ENCODE measurements around the gene WDR18. TPM values are rescaled to one million over a fixed set of nuclear protein-coding genes. Genes with fewer than 3 reads are reported as not detected.

WDR18 gene
- total RNA-seq, 1 donor from 2014 or later, result 65.4 TPM

DNA sequence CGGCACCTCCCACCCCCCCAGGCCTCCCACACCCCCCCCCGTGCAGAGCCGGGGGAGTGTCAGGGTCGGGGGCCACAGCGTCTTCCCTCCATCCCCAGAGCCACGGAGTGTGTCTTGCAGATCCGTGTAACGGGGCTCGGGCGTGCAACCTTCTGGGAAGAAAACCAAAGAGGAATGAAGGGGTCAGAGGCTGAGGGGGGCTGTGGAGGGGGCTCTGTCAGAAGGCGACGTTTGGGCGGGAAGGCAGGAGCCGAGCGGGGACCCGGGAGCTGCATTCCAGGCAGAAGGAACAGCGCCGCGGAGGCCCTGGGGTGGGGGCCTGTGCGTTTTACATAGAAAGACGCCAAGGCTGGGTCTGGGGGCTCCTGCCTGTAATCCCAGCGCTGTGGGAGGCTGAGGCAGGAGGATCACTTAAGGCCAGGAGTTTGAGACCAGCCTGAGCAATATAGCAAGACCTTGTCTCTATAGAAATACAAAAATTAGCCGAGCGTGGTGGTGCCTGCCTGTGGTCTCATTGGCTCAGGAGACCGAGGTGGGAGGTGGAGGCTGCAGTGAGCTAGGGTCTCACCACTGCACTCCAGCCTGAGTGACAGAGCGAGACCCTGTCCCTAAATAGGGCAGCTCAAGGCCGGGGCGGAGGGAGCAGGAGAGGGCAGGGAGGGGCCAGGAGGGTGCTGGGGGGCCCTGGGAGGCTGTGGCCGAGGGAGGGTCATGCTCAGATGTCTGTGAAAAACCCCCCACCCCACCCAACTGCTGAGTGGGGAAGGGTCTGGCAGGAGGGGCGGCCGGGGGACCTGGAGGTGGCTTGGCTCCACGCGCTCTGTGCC lies 30.5 kb upstream of the WDR18 start:
- no peaks in the 10 kb centered on the region for H3K9me3 Mint-ChIP-seq
- peak overlapping the region; percentile 93 for H3K27ac Mint-ChIP-seq
- no peaks in the 10 kb centered on the region for H3K36me3 Mint-ChIP-seq
- no peaks in the 10 kb centered on the region for H3K27me3 Mint-ChIP-seq
- peaks cover 13% of the 10 kb centered on the region for H3K4me1 Mint-ChIP-seq (ENCODE audit: unreplicated experiment)
- peak overlapping the region; percentile 77 for H3K4me3 Mint-ChIP-seq
- DNase-seq (ENCODE audit: extremely low spot score, unreplicated experiment), result no peak
- no peak for TF ChIP-seq CTCF (conservative IDR thresholded peaks at IDR 0.05)

DNA sequence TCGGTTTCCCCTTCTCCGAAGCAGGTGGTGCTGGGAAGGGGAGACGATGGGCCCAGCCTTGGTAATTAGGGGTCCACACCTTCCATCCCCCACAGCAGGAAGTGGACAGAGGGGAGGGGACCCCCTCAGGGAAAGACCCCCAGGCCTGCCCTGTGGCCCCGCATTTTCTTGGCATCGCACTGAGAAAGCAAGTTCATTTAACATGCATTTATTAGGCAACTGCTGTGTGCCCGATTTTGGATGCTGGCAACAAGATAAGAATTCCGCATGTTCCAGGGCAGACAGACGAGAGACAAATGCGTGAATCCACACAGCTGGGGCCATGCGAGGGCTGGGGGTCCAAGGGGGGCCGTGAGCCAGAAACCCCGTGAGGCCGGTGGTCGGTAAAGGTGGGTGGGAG lies 29.9 kb upstream of the WDR18 start:
- no peak for TF ChIP-seq CTCF (conservative IDR thresholded peaks at IDR 0.05)
- no peak for DNase-seq (ENCODE audit: extremely low spot score, unreplicated experiment)
- H3K27ac Mint-ChIP-seq, result peak overlapping the region; percentile 93

GRCh38 chr19:954672-955494 lies 29.3 kb upstream of the WDR18 start:
- H3K27me3 Mint-ChIP-seq, result no peaks in the 10 kb centered on the region
- peak overlapping the region; percentile 93 for H3K27ac Mint-ChIP-seq

More for the DNA sequence above, 29.9 kb upstream of the WDR18 start:
- Mint-ChIP-seq H3K9me3 (no peaks in the 10 kb centered on the region), H3K4me1 (ENCODE audit: unreplicated experiment) (peaks cover 16% of the 10 kb centered on the region), H3K27me3 (no peaks in the 10 kb centered on the region), H3K4me3 (peak overlapping the region; percentile 76), H3K36me3 (peaks cover 3% of the 10 kb centered on the region)

DNA sequence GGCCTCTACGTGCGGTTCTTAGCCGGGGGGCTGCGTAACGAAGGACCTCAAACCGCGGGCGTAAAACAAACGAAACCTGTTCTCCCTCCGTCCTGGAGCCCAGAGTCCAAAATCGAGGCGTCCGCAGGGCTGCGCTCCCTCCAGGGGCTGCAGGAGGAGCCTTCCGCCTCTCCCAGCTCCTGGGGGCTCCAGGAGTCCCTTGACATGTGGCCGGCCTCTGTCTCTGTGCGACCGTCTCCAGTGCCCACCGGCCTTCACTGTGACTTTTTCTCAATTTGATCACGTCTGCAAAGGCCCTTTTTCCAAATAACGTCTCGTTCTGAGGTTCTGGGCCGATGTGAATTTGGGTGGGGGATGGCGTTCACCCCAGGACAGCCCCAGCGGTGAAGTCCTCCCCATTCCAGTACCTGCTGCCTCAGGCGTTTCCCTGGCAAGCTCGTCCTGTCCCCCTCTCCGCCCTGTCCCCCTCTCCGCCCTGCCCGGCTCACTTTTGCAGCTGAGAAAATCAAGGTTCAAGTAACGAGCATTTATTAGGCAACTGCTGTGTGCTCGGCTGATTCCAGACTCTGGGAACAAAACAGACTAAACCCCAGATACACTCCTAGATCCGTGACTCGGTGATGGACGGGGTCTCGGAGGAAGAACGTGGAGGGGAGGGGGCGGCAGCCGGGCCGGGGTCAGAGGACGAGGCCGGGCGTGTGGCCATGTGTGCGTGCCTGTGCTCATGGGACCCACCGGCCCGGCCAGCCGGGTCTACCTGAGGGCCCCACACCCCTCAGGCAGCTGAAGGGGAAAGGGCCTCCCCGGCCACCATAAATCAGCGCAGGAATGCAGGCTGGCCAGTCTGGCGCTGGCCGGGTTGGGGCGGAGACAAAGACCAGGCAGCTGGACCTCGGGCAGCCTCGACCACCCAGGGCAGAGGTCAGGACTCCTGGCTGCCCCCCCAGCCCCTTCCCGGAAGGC lies 28.1 kb upstream of the WDR18 start:
- no peak for DNase-seq (ENCODE audit: extremely low spot score, unreplicated experiment)
- TF ChIP-seq CTCF (conservative IDR thresholded peaks at IDR 0.05), result no peak

More at GRCh38 chr19:954672-955494, 29.3 kb upstream of the WDR18 start:
- Mint-ChIP-seq H3K4me1 (ENCODE audit: unreplicated experiment) (peaks cover 21% of the 10 kb centered on the region), H3K4me3 (peak overlapping the region; percentile 76), H3K9me3 (no peaks in the 10 kb centered on the region), H3K36me3 (peaks cover 7% of the 10 kb centered on the region)
- DNase-seq (ENCODE audit: extremely low spot score, unreplicated experiment), result no peak
- TF ChIP-seq CTCF (conservative IDR thresholded peaks at IDR 0.05), result no peak

More for the DNA sequence above, 28.1 kb upstream of the WDR18 start:
- Mint-ChIP-seq H3K27ac (peak overlapping the region; percentile 90), H3K27me3 (no peaks in the 10 kb centered on the region), H3K36me3 (peaks cover 7% of the 10 kb centered on the region), H3K4me3 (peak overlapping the region; percentile 79), H3K4me1 (ENCODE audit: unreplicated experiment) (peaks cover 21% of the 10 kb centered on the region), H3K9me3 (no peaks in the 10 kb centered on the region)
